Spleen (tissue), 11 donors: ENCODE results near the gene TBX4. TPM values are rescaled to one million over a fixed set of nuclear protein-coding genes. Genes with fewer than 3 reads are reported as not detected.

Experiments
- DNase-seq: peaks from one replicate; pipeline ENCODE4 v3.0.0-alpha.2; 2020
- H3K27ac ChIP-seq, 8 donors: fragments of 200-600 bp; sonication (generic) in 7 of 8; 1 replicate in 4 of 8; 2 replicates in 4 of 8; pipeline versions ENCODE4 v1.5.0 to v1.8.0; 2016 to 2021; ENCODE audit warnings: inconsistent platforms in 4 of 8, mild to moderate bottlenecking in 4 of 8, moderate library complexity in 1 of 8
- H3K27me3 ChIP-seq, 7 donors: fragments of 200-600 bp; sonication (generic) in 6 of 7; replicated peaks in 1 of 7; 1 replicate in 4 of 7; 2 replicates in 3 of 7; pipeline versions ENCODE4 v1.5.0 to v1.8.0; 2016 to 2021; ENCODE audit warnings: inconsistent platforms in 3 of 7, mild to moderate bottlenecking in 1 of 7
- H3K36me3 ChIP-seq, 6 donors: fragments of 200-600 bp; sonication (generic) in 5 of 6; 1 replicate in 4 of 6; 2 replicates in 2 of 6; pipeline versions ENCODE4 v1.5.0 to v1.8.0; 2016 to 2021; ENCODE audit warnings: inconsistent platforms in 2 of 6
- H3K4me1 ChIP-seq, 6 donors: fragments of 200-600 bp; sonication (generic) in 5 of 6; 1 replicate in 3 of 6; 2 replicates in 3 of 6; pipeline versions ENCODE4 v1.5.0 to v1.8.0; 2016 to 2021; ENCODE audit warnings: inconsistent platforms in 3 of 6
- H3K4me3 ChIP-seq, 8 donors: fragments of 200-600 bp; sonication (generic) in 7 of 8; 1 replicate in 4 of 8; 2 replicates in 4 of 8; pipeline versions ENCODE4 v1.5.0 to v1.8.0; 2016 to 2021; ENCODE audit warnings: inconsistent platforms in 4 of 8, mild to moderate bottlenecking in 4 of 8, moderate library complexity in 2 of 8
- H3K9me3 ChIP-seq, 8 donors: fragments of 200-600 bp; sonication (generic) in 7 of 8; 1 replicate in 4 of 8; 2 replicates in 4 of 8; pipeline versions ENCODE4 v1.5.0 to v1.8.0; 2016 to 2021; ENCODE audit warnings: inconsistent platforms in 4 of 8
- POLR2A ChIP-seq, 3 donors: fragments of 450-650 bp; IDR thresholded peaks; one replicate each; pipeline ENCODE4 v1.5.1; 2017; ENCODE audit warnings: antibody characterized with exemption in 3 of 3, mild to moderate bottlenecking in 1 of 3
- POLR2AphosphoS5 ChIP-seq, 3 donors: sonication (generic); formaldehyde crosslinking; IDR thresholded peaks; one replicate each; pipeline ENCODE4 v1.5.1; 2017; ENCODE audit warnings: antibody characterized with exemption in 3 of 3
- WGBS, 5 donors: extraction: QIAGEN DNeasy Blood & Tissue Kit in 3 of 5; methylation state at CpG; one replicate each; pipeline versions ENCODE4 v1.1.5 to v1.1.7; 2013 to 2018; 5-methylcytosine and 5-hydroxymethylcytosine counted together
- intact Hi-C: fragments of 100-400 bp; cut with DNase I; formaldehyde crosslinking; loops from one replicate; pipeline ENCODE4 v1.15.0; 2023; ENCODE audit warnings: low total_unique reads
- polyA plus RNA-seq, 3 donors: library from polyadenylated mRNA; stranded (reverse); fragments of 200-250 nt; gene quantifications; one replicate each; pipeline ENCODE4 v1.2.1, GENCODE V29; 2013
- total RNA-seq, 7 donors: library from RNA; depleted of rRNA in 3 of 7; stranded (reverse); fragments of >200 nt in 3 of 7; fragmentation: NEBNext Ultra II Directional in 4 of 7; extraction: Animal tissue kit (Norgen Biotek cat#: 25700) in 4 of 7; gene quantifications; one replicate each; pipeline versions ENCODE4 v1.1.0 to v1.2.1, GENCODE V29; 2016 to 2021
- TF ChIP-seq, protein P1 (sequence below), 11 experiments: fragments of 200-600 bp in 7 of 11; fragments of 450-650 bp in 4 of 11; sonication (generic) in 4 of 11; IDR thresholded peaks in 8 of 11; conservative IDR thresholded peaks in 3 of 11; 1 replicate in 7 of 11; 2 replicates in 4 of 11; pipeline versions ENCODE4 v1.4.0 to v1.8.0; 2016 to 2021; ENCODE audit warnings: antibody characterized with exemption in 11 of 11, inconsistent platforms in 4 of 11, mild to moderate bottlenecking in 1 of 11
- donor health status: healthy with polysubstance abuse.
- donor health status: DM: no; HTN: no; CAD: no; lungs with moderate emphysema.
- donor health status: DM: no; HTN: no; CAD: no.
- donor health status: Bipolar disorder and iron deficiency.
- donor health status: healthy.
- donor health status: DM: no; HTN: no; CAD: no.
- donor health status: DM: yes; HTN: yes; CAD: no.

TBX4 gene
- total and polyA plus RNA-seq, 10 donors: not detected

GRCh38 chr17:61404913-61405685 lies 47.1 kb upstream of the TBX4 start:
- H3K27me3 ChIP-seq: peaks cover 23 to 100% (median 96%) of the 10 kb centered on the region in 7 donors

GRCh38 chr17:61405686-61406536 lies 46.3 kb upstream of the TBX4 start:
- peaks cover 19 to 100% (median 98%) of the 10 kb centered on the region in 7 donors for H3K27me3 ChIP-seq
- peak overlapping the region in 5 of 8 donors; percentile 5 to 69 (median 47) for H3K4me3 ChIP-seq
- no peak for DNase-seq
- 25 to 57% (median 35%) methylated on average over 10 to 37 of the region's 37 CpGs for WGBS, 5 donors
- intact Hi-C loops: no loop called here
- no peaks in the 10 kb centered on the region for H3K9me3 ChIP-seq
- peaks cover 0 to 38% (median 0%) of the 10 kb centered on the region in 6 donors for H3K36me3 ChIP-seq
- TF ChIP-seq POLR2AphosphoS5 (IDR thresholded peaks at IDR 0.05) (no peak), POLR2A (IDR thresholded peaks at IDR 0.05) (no peak)
- TF ChIP-seq, protein P1, sequence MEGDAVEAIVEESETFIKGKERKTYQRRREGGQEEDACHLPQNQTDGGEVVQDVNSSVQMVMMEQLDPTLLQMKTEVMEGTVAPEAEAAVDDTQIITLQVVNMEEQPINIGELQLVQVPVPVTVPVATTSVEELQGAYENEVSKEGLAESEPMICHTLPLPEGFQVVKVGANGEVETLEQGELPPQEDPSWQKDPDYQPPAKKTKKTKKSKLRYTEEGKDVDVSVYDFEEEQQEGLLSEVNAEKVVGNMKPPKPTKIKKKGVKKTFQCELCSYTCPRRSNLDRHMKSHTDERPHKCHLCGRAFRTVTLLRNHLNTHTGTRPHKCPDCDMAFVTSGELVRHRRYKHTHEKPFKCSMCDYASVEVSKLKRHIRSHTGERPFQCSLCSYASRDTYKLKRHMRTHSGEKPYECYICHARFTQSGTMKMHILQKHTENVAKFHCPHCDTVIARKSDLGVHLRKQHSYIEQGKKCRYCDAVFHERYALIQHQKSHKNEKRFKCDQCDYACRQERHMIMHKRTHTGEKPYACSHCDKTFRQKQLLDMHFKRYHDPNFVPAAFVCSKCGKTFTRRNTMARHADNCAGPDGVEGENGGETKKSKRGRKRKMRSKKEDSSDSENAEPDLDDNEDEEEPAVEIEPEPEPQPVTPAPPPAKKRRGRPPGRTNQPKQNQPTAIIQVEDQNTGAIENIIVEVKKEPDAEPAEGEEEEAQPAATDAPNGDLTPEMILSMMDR (IDR thresholded peaks at IDR 0.05 in 8 of 11, conservative IDR thresholded peaks at IDR 0.05 in 3 of 11): no peak
- peaks cover 43 to 95% (median 78%) of the 10 kb centered on the region in 6 donors for H3K4me1 ChIP-seq
- peak overlapping the region in 5 of 8 donors; percentile 38 to 84 (median 47) for H3K27ac ChIP-seq

More at GRCh38 chr17:61404913-61405685, 47.1 kb upstream of the TBX4 start:
- H3K27ac ChIP-seq: peak overlapping the region in 6 of 8 donors; percentile 8 to 84 (median 45)
- H3K4me3 ChIP-seq: peak overlapping the region in 7 of 8 donors; percentile 5 to 69 (median 44)
- peaks cover 41 to 94% (median 77%) of the 10 kb centered on the region in 6 donors for H3K4me1 ChIP-seq
- TF ChIP-seq POLR2AphosphoS5 (IDR thresholded peaks at IDR 0.05): peak in 1 of 3 donors; percentile 10
- TF ChIP-seq POLR2A (IDR thresholded peaks at IDR 0.05): no peak
- peaks cover 0 to 38% (median 0%) of the 10 kb centered on the region in 6 donors for H3K36me3 ChIP-seq
- peak; percentile 72 for DNase-seq
- H3K9me3 ChIP-seq: no peaks in the 10 kb centered on the region
- intact Hi-C loops: no loop called here
- WGBS, 5 donors: 6 to 29% (median 10%) methylated on average over 48 to 71 of the region's 71 CpGs

DNA sequence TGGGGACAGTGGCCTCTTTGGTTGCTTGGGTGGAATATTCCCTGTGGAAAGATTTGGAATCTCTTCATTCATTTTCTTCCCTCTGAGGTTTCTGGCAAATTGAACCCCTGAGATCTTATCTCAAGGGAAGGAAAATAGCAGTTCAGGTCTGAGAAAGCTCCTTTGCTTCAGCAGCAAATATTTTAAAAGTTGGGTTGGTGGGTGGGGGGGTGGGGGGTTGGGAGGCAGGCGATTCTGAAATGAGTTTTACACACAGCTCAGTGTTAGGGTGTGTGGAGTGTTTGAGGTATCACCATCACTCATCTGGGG lies 45.7 kb upstream of the TBX4 start:
- Histone ChIP-seq H3K9me3 (no peaks in the 10 kb centered on the region), H3K27ac (peak overlapping the region in 2 of 8 donors; percentile 81 to 84), H3K4me1 (peaks cover 47 to 95% (median 78%) of the 10 kb centered on the region in 6 donors), H3K27me3 (peaks cover 18 to 100% (median 98%) of the 10 kb centered on the region in 7 donors), H3K4me3 (peak overlapping the region in 4 of 8 donors; percentile 4 to 75 (median 47)), H3K36me3 (peaks cover 0 to 38% (median 0%) of the 10 kb centered on the region in 6 donors)
- intact Hi-C loops: no loop called here
- no peak for DNase-seq
- WGBS, 5 donors: 25 to 52% (median 44%) methylated on average over 1 of the region's 1 CpG
- TF ChIP-seq, protein P1 (IDR thresholded peaks at IDR 0.05 in 8 of 11, conservative IDR thresholded peaks at IDR 0.05 in 3 of 11): no peak
- no peak for TF ChIP-seq POLR2A (IDR thresholded peaks at IDR 0.05)
- no peak for TF ChIP-seq POLR2AphosphoS5 (IDR thresholded peaks at IDR 0.05)

GRCh38 chr17:61406971-61407911 lies 45.0 kb upstream of the TBX4 start:
- H3K4me1 ChIP-seq: peaks cover 48 to 95% (median 80%) of the 10 kb centered on the region in 6 donors
- 47 to 61% (median 56%) methylated on average over 7 to 8 of the region's 8 CpGs for WGBS, 5 donors
- peaks cover 0 to 38% (median 0%) of the 10 kb centered on the region in 6 donors for H3K36me3 ChIP-seq
- peak overlapping the region in 3 of 8 donors; percentile 25 to 64 (median 39) for H3K27ac ChIP-seq
- H3K9me3 ChIP-seq: no peaks in the 10 kb centered on the region
- peak; percentile 56 for DNase-seq
- intact Hi-C loops: no loop called here
- peak overlapping the region in 3 of 8 donors; percentile 4 to 75 (median 61) for H3K4me3 ChIP-seq
- H3K27me3 ChIP-seq: peaks cover 14 to 100% (median 98%) of the 10 kb centered on the region in 7 donors
- TF ChIP-seq POLR2A (IDR thresholded peaks at IDR 0.05) (no peak), POLR2AphosphoS5 (IDR thresholded peaks at IDR 0.05) (no peak)
- TF ChIP-seq, protein P1 (IDR thresholded peaks at IDR 0.05 in 8 of 11, conservative IDR thresholded peaks at IDR 0.05 in 3 of 11): no peak
